ENCODE measurements around the gene SEL1L2.
A peak's percentile ranks its signal among the peaks of the same experiment; 100 is the strongest.
"Not testable (repeated sequence)": the region's sequence is repeated elsewhere in the genome, so short reads cannot be mapped to it uniquely, and the experiment has no call there.

SEL1L2 gene

GRCh38 chr20:13990465-13990864, at the start of gene SEL1L2:
Gene SEL1L2, minus strand, starts transcription at chr20:13990614. Its CDS starts 80 bp downstream, at chr20:13990534.
- DNase-seq = no peak

- no peak for DNase-seq
Observed at GRCh38 chr20:14036567-14036966, 46.2 kb upstream of the SEL1L2 start.

GRCh38 chr20:14033310-14033709, 42.9 kb upstream of the SEL1L2 start:
- DNase-seq = no peak

GRCh38 chr20:14030991-14031390, 40.6 kb upstream of the SEL1L2 start:
- no peak for DNase-seq

- no peak for DNase-seq
Observed at GRCh38 chr20:14012671-14013070, 22.3 kb upstream of the SEL1L2 start.

GRCh38 chr20:14009208-14009607, 18.8 kb upstream of the SEL1L2 start:
- no peak for DNase-seq

- no peak for DNase-seq
Observed at GRCh38 chr20:14005996-14006395, 15.6 kb upstream of the SEL1L2 start.

GRCh38 chr20:14000917-14001316, 10.5 kb upstream of the SEL1L2 start:
- DNase-seq = no peak

- no peak for DNase-seq
Observed at GRCh38 chr20:13996265-13996664, 5.9 kb upstream of the SEL1L2 start.

GRCh38 chr20:13995841-13996240, 5.4 kb upstream of the SEL1L2 start:
- DNase-seq = no peak

- DNase-seq = peak; percentile 43
Observed at GRCh38 chr20:13995086-13995665, 4.8 kb upstream of the SEL1L2 start, which contains the start of gene MACROD2. Gene MACROD2, plus strand, starts transcription at chr20:13995516.

- DNase-seq = not testable (repeated sequence)
Observed at GRCh38 chr20:13991955-13992354, 1.5 kb upstream of the SEL1L2 start.

- DNase-seq = no peak
Observed at GRCh38 chr20:13991311-13991710, 897 bp upstream of the SEL1L2 start.

- no peak for DNase-seq
Observed at GRCh38 chr20:13984211-13984610, 6.2 kb downstream of the SEL1L2 start.

GRCh38 chr20:13960525-13960924, 29.9 kb downstream of the SEL1L2 start:
- DNase-seq = no peak

- no peak for DNase-seq
Observed at GRCh38 chr20:13960119-13960518, 30.3 kb downstream of the SEL1L2 start.

- DNase-seq = no peak
Observed at GRCh38 chr20:13953227-13953626, 37.2 kb downstream of the SEL1L2 start.

- DNase-seq = no peak
Observed at GRCh38 chr20:13947719-13948118, 42.7 kb downstream of the SEL1L2 start.

- DNase-seq = no peak
Observed at GRCh38 chr20:13941031-13941430, 49.4 kb downstream of the SEL1L2 start.

- no peak for DNase-seq
Observed at GRCh38 chr20:13936781-13937576, 53.4 kb downstream of the SEL1L2 start.

- DNase-seq = no peak
Observed at GRCh38 chr20:13934992-13935894, 55.2 kb downstream of the SEL1L2 start.

- DNase-seq = no peak
Observed at GRCh38 chr20:13930281-13930680, 60.1 kb downstream of the SEL1L2 start.

- no peak for DNase-seq
Observed at GRCh38 chr20:13929836-13930235, 60.6 kb downstream of the SEL1L2 start.
